HT-29 (cell line): ENCODE measurements around the gene SLC38A4. TPM values are rescaled to one million over a fixed set of nuclear protein-coding genes. Genes with fewer than 3 reads are reported as not detected.
"Not testable (repeated sequence)": the region's sequence is repeated elsewhere in the genome, so short reads cannot be mapped to it uniquely, and the experiment has no call there.

ENCODE experiments used
- DNase-seq: peaks from one replicate; pipeline ENCODE4 v3.0.0-alpha.2; 2015; ENCODE audit warnings: low spot score
- total RNA-seq: library from RNA; depleted of rRNA; stranded (reverse); fragments of >200 nt; shearing (Covaris generic); gene quantifications from 2 replicates; pipeline ENCODE4 v1.2.3, GENCODE V29; 2014; rRNA removed

SLC38A4 gene
- 0.08 and 3.3 TPM in 2 replicates for total RNA-seq

- peak; percentile 53 for DNase-seq
These were observed at the start of gene SLC38A4 for GRCh38 chr12:46825591-46826414. TSS of gene SLC38A4 (minus strand) at chr12:46825997. CDS start at chr12:46793071, 32,926 bp downstream.

- DNase-seq, result no peak
These were observed 49.3 kb upstream of the SLC38A4 start for GRCh38 chr12:46875095-46875494.

GRCh38 chr12:46874642-46875041, 48.8 kb upstream of the SLC38A4 start:
- no peak for DNase-seq

- DNase-seq, result no peak
These were observed 46.3 kb upstream of the SLC38A4 start for GRCh38 chr12:46872135-46872534.

GRCh38 chr12:46865311-46865710, 39.5 kb upstream of the SLC38A4 start:
- DNase-seq, result no peak

- DNase-seq, result no peak
These were observed 32.6 kb upstream of the SLC38A4 start for GRCh38 chr12:46858368-46858767.

- no peak for DNase-seq
These were observed 31.7 kb upstream of the SLC38A4 start for GRCh38 chr12:46857486-46857885.

- no peak for DNase-seq
These were observed 30.0 kb upstream of the SLC38A4 start for GRCh38 chr12:46855760-46856159.

GRCh38 chr12:46854188-46854587, 28.4 kb upstream of the SLC38A4 start:
- not testable (repeated sequence) for DNase-seq

GRCh38 chr12:46848792-46849191, 23.0 kb upstream of the SLC38A4 start:
- not testable (repeated sequence) for DNase-seq

GRCh38 chr12:46847001-46847400, 21.2 kb upstream of the SLC38A4 start:
- DNase-seq, result no peak

GRCh38 chr12:46843811-46844210, 18.0 kb upstream of the SLC38A4 start:
- DNase-seq, result no peak

- no peak for DNase-seq
These were observed 16.1 kb upstream of the SLC38A4 start for GRCh38 chr12:46841891-46842290.

GRCh38 chr12:46839964-46840363, 14.2 kb upstream of the SLC38A4 start:
- DNase-seq, result no peak

GRCh38 chr12:46839232-46839631, 13.4 kb upstream of the SLC38A4 start:
- no peak for DNase-seq

GRCh38 chr12:46835785-46836184, 10.0 kb upstream of the SLC38A4 start:
- no peak for DNase-seq

- DNase-seq, result no peak
These were observed 6.4 kb upstream of the SLC38A4 start for GRCh38 chr12:46832130-46832704.

GRCh38 chr12:46831335-46832129, 5.7 kb upstream of the SLC38A4 start:
- DNase-seq, result no peak

GRCh38 chr12:46830731-46831334, 5.0 kb upstream of the SLC38A4 start:
- no peak for DNase-seq

- DNase-seq, result peak; percentile 10
These were observed 1.1 kb downstream of the SLC38A4 start for GRCh38 chr12:46824709-46825108.

GRCh38 chr12:46818642-46819041, 7.2 kb downstream of the SLC38A4 start:
- DNase-seq, result no peak

- DNase-seq, result no peak
These were observed 10.0 kb downstream of the SLC38A4 start for GRCh38 chr12:46815809-46816208.
